Mononuclear cell (primary cell): ENCODE measurements around the gene NEDD4. TPM values are rescaled to one million over a fixed set of nuclear protein-coding genes. Genes with fewer than 3 reads are reported as not detected.
"Not testable (repeated sequence)": the region's sequence is repeated elsewhere in the genome, so short reads cannot be mapped to it uniquely, and the experiment has no call there.

Experiments
- H3K27me3 ChIP-seq: 2 replicates; pipeline ENCODE4 v1.6.0; 2011; ENCODE audit warnings: low read length, control low read depth; ENCODE audit not compliant: insufficient read depth
- H3K4me1 ChIP-seq: 2 replicates; pipeline ENCODE4 v1.5.1; 2011; ENCODE audit warnings: mild to moderate bottlenecking, low read length, control low read depth; ENCODE audit not compliant: insufficient read depth
- H3K4me3 ChIP-seq: 2 replicates; pipeline ENCODE4 v1.5.1; 2011; ENCODE audit warnings: mild to moderate bottlenecking, low read length, moderate library complexity
- H3K9me3 ChIP-seq: 2 replicates; pipeline ENCODE4 v1.5.1; 2011; ENCODE audit warnings: low read depth, mild to moderate bottlenecking, control low read depth, low read length
- total RNA-seq: library from RNA; depleted of rRNA; stranded (reverse); fragments of >200 nt; gene quantifications from one replicate; pipeline ENCODE4 v1.2.3, GENCODE V29; 2012

The NEDD4 gene
- total RNA-seq, 1 donor = 2.6 TPM

DNA sequence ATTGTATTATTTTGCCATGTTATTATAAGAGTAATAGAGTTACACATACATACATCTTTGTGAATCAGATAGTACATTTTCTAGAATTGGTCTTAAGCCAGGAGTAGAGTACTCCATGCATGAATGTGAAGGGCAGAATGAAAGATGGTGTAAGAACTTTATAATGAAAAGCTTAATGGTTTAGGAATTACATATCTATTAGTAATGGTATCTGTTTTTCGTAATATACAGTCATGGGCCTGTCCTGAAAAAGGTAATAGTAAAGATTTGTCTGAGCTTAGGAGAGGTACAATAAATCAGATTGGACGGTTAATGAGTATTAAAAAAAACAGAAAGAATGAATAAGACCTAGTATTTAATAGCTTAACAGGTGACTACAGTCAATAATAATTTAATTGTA, 132.3 kb downstream of the NEDD4 start:
- Histone ChIP-seq H3K4me3 (no peak overlapping the region), H3K4me1 (no peaks in the 10 kb centered on the region), H3K27me3 (no peaks in the 10 kb centered on the region), H3K9me3 (no peaks in the 10 kb centered on the region)

DNA sequence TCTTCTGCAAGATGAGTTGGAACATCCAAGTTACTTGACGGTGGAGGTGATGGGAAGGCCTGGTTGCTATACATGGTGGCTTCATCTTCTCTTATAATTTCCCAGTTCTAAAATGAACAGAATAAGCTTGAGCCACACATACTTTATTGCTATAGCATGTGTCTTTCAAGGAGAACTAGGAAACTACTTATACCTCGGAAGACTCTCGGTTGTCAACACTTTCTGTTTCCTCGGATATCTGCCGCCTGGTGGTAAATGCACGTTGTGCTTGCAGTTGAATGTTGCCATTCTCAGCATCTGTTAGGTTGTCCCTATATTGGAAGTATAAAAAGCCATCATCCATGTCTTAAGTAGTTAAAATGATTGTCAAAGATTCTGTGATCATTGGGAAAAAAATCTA, 132.9 kb downstream of the NEDD4 start:
- Histone ChIP-seq H3K27me3 (no peaks in the 10 kb centered on the region), H3K4me3 (no peak overlapping the region), H3K4me1 (no peaks in the 10 kb centered on the region), H3K9me3 (no peaks in the 10 kb centered on the region)

DNA sequence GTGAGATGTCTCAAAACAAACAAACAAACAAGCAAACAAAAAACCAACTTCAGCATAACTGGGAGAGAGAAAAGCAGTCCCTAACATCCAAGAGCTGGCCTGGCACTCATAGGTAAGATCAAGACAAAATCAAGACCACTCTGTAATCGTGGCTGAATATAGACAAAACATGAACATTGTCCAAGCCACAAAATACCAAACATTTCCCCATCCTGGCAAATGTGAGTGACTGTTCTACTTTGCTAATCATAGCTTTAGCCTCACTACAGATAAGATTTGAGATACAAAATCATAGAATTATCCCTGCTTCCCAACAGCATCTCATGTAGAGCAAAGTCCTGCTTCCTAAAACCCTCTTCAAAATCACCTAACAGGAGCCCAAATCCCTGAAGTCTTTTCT, 133.7 kb downstream of the NEDD4 start:
- Histone ChIP-seq H3K4me3 (no peak overlapping the region), H3K4me1 (no peaks in the 10 kb centered on the region), H3K9me3 (no peaks in the 10 kb centered on the region), H3K27me3 (no peaks in the 10 kb centered on the region)

DNA sequence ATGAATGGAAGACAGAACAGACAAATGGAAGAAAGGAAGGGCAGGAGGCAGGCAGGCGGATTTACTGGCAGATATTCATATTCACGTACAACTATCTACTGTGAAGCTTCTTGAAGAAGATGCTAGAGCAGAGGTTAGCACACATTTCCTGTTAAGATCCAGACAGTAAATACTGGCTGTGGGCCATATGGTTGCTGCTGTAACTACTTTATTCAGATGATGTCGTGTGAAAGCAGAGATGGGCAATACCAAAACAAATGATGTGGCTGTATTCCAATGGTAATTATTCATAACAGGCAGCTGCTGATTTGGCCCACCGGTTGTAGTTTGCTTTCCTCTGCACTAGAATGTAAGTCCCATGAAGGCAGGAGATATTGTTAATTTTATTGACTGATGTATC, 134.8 kb downstream of the NEDD4 start:
- Histone ChIP-seq H3K27me3 (no peaks in the 10 kb centered on the region), H3K4me3 (no peak overlapping the region), H3K4me1 (no peaks in the 10 kb centered on the region), H3K9me3 (no peaks in the 10 kb centered on the region)

- no peaks in the 10 kb centered on the region for H3K4me1 ChIP-seq
- no peaks in the 10 kb centered on the region for H3K9me3 ChIP-seq
- no peak overlapping the region for H3K4me3 ChIP-seq
- H3K27me3 ChIP-seq = no peaks in the 10 kb centered on the region
These were observed 136.8 kb downstream of the NEDD4 start for GRCh38 chr15:55856506-55857164.

GRCh38 chr15:55853134-55853533, 140.3 kb downstream of the NEDD4 start:
- Histone ChIP-seq H3K9me3 (no peaks in the 10 kb centered on the region), H3K4me3 (no peak overlapping the region), H3K4me1 (no peaks in the 10 kb centered on the region), H3K27me3 (no peaks in the 10 kb centered on the region)

DNA sequence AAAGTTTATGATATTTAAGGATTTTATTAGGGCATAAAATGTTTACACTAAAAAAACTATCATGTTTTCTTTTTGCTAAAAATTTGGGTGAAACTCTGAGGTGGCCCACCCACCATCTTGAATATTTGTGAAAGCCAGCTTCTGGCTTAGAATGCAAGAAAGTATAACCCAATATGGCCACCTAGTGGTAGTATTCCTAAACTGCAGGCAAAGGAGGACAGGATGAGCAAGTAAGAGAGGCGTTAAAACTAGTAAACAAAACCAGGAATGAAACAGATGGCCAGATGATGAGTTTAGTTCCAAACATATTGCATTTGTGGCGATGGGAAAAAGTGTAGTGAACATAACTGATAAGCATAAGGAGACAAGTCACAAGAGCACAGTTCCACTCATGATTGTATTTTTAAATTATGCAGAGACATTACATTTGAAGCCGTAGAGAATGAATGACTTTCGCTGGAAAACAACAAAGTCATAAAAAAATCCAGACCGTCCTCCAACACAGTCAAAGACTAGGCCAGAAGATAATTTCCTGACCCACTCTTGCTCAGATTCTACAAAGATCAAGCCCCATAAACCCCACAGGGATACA, 147.2 kb downstream of the NEDD4 start:
- Histone ChIP-seq H3K9me3 (no peaks in the 10 kb centered on the region), H3K4me3 (no peak overlapping the region), H3K4me1 (no peaks in the 10 kb centered on the region), H3K27me3 (no peaks in the 10 kb centered on the region)

- not testable (repeated sequence) for H3K9me3 ChIP-seq, H3K27me3 ChIP-seq, H3K4me1 ChIP-seq, H3K4me3 ChIP-seq
These were observed 150.5 kb downstream of the NEDD4 start for GRCh38 chr15:55842897-55843296.

DNA sequence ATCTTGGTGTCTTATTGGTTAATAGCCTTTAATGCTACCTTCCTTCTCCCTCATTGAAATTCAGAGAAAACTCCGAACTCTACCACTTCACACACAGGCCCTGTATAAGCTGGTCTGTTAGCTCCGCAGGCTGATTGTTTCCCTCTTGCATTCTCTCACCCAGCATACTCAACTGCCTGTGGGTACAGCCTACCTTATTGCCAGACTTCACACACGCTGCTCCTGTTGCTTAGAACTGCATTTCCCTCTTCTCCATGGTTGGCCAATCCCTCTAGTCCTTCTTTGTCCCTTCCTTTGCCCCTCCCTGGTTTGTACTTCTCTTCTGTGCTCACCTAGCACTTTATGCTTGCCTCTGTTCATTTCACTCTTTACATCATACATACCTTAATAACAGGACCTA, 157.5 kb downstream of the NEDD4 start:
- H3K27me3 ChIP-seq = no peaks in the 10 kb centered on the region
- H3K4me1 ChIP-seq = no peaks in the 10 kb centered on the region

GRCh38 chr15:55834331-55834730, 159.1 kb downstream of the NEDD4 start:
- Histone ChIP-seq H3K9me3 (no peaks in the 10 kb centered on the region), H3K27me3 (no peaks in the 10 kb centered on the region), H3K4me3 (no peak overlapping the region), H3K4me1 (peaks cover 6% of the 10 kb centered on the region)

More for the DNA sequence above, 157.5 kb downstream of the NEDD4 start:
- Histone ChIP-seq H3K4me3 (no peak overlapping the region), H3K9me3 (no peaks in the 10 kb centered on the region)

DNA sequence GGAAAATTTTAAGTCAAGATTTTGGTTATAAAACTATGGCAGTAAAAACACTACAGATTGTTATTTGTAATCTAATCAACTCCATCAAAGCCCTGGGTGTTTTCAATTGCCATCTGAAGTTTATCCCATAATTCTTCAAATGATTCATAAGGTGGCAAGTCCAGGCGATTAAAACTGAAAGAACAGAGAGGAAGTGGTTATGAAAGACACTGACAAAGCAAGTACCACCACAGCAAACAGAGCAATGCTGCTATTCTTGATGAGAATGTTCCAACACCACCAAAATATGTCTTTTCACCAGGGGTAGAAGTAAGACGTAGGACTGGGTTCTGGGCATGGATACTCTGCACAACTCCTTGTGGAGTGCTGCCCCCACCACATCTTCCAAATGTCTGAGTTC, 163.6 kb downstream of the NEDD4 start:
- H3K4me3 ChIP-seq = no peak overlapping the region
- no peaks in the 10 kb centered on the region for H3K27me3 ChIP-seq
- H3K9me3 ChIP-seq = no peaks in the 10 kb centered on the region
- peaks cover 6% of the 10 kb centered on the region for H3K4me1 ChIP-seq

GRCh38 chr15:55827955-55828354, 165.5 kb downstream of the NEDD4 start:
- Histone ChIP-seq H3K27me3 (no peaks in the 10 kb centered on the region), H3K4me3 (no peak overlapping the region), H3K4me1 (peaks cover 6% of the 10 kb centered on the region), H3K9me3 (no peaks in the 10 kb centered on the region)

- H3K9me3 ChIP-seq = no peaks in the 10 kb centered on the region
- H3K4me1 ChIP-seq = peaks cover 6% of the 10 kb centered on the region
- H3K27me3 ChIP-seq = no peaks in the 10 kb centered on the region
- H3K4me3 ChIP-seq = no peak overlapping the region
These were observed 166.2 kb downstream of the NEDD4 start for GRCh38 chr15:55827204-55827603.

DNA sequence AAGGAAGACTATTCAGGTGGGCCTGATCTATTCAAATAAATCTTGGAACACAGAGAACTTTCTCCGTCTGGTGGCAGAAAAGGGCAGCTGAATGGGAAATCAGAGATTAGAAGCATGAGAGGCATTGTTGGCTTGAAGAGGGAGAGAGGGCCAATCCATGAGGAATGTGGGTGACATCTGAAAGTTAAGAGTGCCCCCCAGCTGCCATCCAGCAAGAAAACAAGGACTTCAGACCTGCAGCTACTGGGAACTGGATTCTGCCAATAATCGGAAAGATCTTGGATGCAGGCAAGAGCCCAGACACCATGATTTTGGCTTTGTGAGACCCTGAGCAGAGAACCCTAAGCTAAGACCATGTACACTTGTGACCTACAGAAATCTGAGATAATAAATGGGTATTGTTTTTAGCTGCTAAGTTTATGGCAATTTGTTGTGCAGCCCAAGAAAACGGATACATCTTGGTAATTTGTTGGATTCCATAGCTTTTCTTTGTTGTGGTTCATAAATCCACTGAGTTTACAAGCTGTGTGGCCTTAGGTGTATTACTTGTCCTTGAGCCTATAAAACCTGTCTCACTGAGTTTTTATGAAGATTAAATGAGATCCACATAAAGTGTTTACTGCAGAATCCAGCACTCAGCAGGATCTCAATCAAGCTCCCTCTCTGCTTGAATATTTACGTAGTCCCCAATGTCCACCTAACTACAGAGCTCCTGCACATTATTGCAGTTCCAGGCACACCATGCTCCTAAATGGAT, 168.4 kb downstream of the NEDD4 start:
- Histone ChIP-seq H3K9me3 (no peaks in the 10 kb centered on the region), H3K4me3 (no peak overlapping the region), H3K27me3 (no peaks in the 10 kb centered on the region)

GRCh38 chr15:55823699-55824340, 169.6 kb downstream of the NEDD4 start:
- H3K27me3 ChIP-seq = no peaks in the 10 kb centered on the region
- no peaks in the 10 kb centered on the region for H3K9me3 ChIP-seq
- H3K4me3 ChIP-seq = no peak overlapping the region
- no peaks in the 10 kb centered on the region for H3K4me1 ChIP-seq

More for the DNA sequence above, 168.4 kb downstream of the NEDD4 start:
- H3K4me1 ChIP-seq = peaks cover 3% of the 10 kb centered on the region
